ENCODE measurements around the gene TEX13D. TPM values are rescaled to one million over a fixed set of nuclear protein-coding genes. Genes with fewer than 3 reads are reported as not detected.

TEX13D gene
- total RNA-seq, 1 donor from 2014 or later, result not detected

GRCh38 chrX:124348182-124348581 lies 15.7 kb downstream of the TEX13D start:
- DNase-seq (ENCODE audit: low spot score), result no peak

- DNase-seq (ENCODE audit: low spot score), result no peak
Measured at GRCh38 chrX:124348885-124349453, 16.5 kb downstream of the TEX13D start.

GRCh38 chrX:124354648-124355047 lies 22.2 kb downstream of the TEX13D start:
- DNase-seq (ENCODE audit: low spot score), result no peak

GRCh38 chrX:124358800-124359383 lies 26.4 kb downstream of the TEX13D start:
- DNase-seq (ENCODE audit: low spot score), result no peak

- DNase-seq (ENCODE audit: low spot score), result no peak
Measured at GRCh38 chrX:124362072-124362471, 29.6 kb downstream of the TEX13D start.

- DNase-seq (ENCODE audit: low spot score), result no peak
Measured at GRCh38 chrX:124362761-124363160, 30.3 kb downstream of the TEX13D start.

GRCh38 chrX:124369722-124370121 lies 37.3 kb downstream of the TEX13D start:
- no peak for DNase-seq (ENCODE audit: low spot score)

- DNase-seq (ENCODE audit: low spot score), result no peak
Measured at GRCh38 chrX:124373348-124373747, 40.9 kb downstream of the TEX13D start.

GRCh38 chrX:124378643-124379042 lies 46.2 kb downstream of the TEX13D start:
- DNase-seq (ENCODE audit: low spot score), result no peak

- DNase-seq (ENCODE audit: low spot score), result no peak
Measured at GRCh38 chrX:124383354-124383753, 50.9 kb downstream of the TEX13D start.

- DNase-seq (ENCODE audit: low spot score), result no peak
Measured at GRCh38 chrX:124386401-124386800, 53.9 kb downstream of the TEX13D start.

Other genes starting within 250 kb of the TEX13D start
- gene SH2D1A, start 13.9 kb downstream of the TEX13D start, total RNA-seq, result not detected

Measured in ureter (tissue), 1 donor.